Cardiac muscle cell (in vitro differentiated cells and primary cell): Measurements from ENCODE around the gene AIG1. TPM values are rescaled to one million over a fixed set of nuclear protein-coding genes. Genes with fewer than 3 reads are reported as not detected.

Source experiments
- DNase-seq, 2 donors: peaks; one replicate each; pipeline versions ENCODE4 v3.0.0 to v3.0.0-alpha.2; 2010 to 2017; ENCODE audit warnings: low read depth in 1 of 2, low spot score in 1 of 2
- H3K27ac ChIP-seq: fragments of 200-600 bp; sonication (generic); 2 replicates; pipeline ENCODE4 v1.5.1; 2016
- H3K27me3 ChIP-seq: fragments of 200-600 bp; sonication (generic); 2 replicates; pipeline ENCODE4 v1.6.0; 2016; ENCODE audit warnings: control low read depth
- H3K36me3 ChIP-seq: fragments of 200-600 bp; sonication (generic); 2 replicates; pipeline ENCODE4 v1.5.1; 2016; ENCODE audit warnings: control low read depth
- H3K4me1 ChIP-seq: fragments of 200-600 bp; sonication (generic); 2 replicates; pipeline ENCODE4 v1.8.1; 2017; ENCODE audit warnings: low read depth, mild to moderate bottlenecking, mixed run types
- H3K4me3 ChIP-seq: fragments of 200-600 bp; sonication (generic); 2 replicates; pipeline ENCODE4 v1.5.1; 2016; ENCODE audit warnings: mild to moderate bottlenecking
- H3K9me3 ChIP-seq: fragments of 200-600 bp; sonication (generic); 2 replicates; pipeline ENCODE4 v1.5.1; 2017; ENCODE audit warnings: low read depth, mild to moderate bottlenecking, control low read depth
- polyA plus RNA-seq: library from polyadenylated mRNA; unstranded; fragments of >200 nt; fragmentation: Nextera tagmentation; extraction: Ambion mirVana; gene quantifications from 2 replicates; pipeline ENCODE4 v1.2.1, GENCODE V29; 2016
- total RNA-seq: library from RNA; depleted of rRNA; stranded (reverse); fragments of >200 nt; gene quantifications from 2 replicates; pipeline ENCODE4 v1.2.3, GENCODE V29; 2016
- TF ChIP-seq, protein P1 (sequence below): IDR thresholded peaks from 2 replicates; pipeline ENCODE4 v1.5.1; 2012; ENCODE audit warnings: low read depth, mild to moderate bottlenecking, low read length

Gene AIG1
- total and polyA plus RNA-seq, 2 experiments from 2014 or later, result 35.9 to 55.4 TPM

DNA sequence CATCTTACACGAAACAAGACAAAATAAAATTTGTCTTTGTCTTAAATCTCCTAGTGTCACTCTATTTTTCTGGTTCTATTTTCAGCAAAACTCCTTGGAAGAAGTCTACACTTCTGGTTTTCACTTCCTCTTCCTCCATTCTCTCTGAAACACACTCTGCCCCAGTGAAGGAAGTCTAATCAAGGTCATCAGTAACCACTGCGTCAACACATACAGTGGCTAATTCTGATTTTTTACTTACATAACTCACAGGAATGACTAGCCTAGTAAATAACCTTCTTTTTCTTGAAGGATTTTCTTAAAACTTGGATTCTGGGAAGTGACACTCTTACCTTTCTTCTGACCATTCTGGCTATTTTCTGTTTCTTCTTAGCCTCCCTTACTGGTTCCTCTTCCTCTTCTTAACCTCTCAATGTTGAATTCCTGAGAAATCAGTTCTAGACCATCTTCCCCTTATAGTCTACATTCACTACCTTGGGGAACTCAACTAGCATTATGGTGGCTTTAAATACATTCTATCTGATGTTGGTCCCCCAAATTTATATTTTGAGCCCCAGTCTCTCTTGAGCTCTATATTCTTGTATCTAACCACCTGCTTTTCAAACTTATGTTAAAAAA is 37.5 kb downstream of the AIG1 start:
- no peaks in the 10 kb centered on the region for H3K9me3 ChIP-seq
- TF ChIP-seq, protein P1, sequence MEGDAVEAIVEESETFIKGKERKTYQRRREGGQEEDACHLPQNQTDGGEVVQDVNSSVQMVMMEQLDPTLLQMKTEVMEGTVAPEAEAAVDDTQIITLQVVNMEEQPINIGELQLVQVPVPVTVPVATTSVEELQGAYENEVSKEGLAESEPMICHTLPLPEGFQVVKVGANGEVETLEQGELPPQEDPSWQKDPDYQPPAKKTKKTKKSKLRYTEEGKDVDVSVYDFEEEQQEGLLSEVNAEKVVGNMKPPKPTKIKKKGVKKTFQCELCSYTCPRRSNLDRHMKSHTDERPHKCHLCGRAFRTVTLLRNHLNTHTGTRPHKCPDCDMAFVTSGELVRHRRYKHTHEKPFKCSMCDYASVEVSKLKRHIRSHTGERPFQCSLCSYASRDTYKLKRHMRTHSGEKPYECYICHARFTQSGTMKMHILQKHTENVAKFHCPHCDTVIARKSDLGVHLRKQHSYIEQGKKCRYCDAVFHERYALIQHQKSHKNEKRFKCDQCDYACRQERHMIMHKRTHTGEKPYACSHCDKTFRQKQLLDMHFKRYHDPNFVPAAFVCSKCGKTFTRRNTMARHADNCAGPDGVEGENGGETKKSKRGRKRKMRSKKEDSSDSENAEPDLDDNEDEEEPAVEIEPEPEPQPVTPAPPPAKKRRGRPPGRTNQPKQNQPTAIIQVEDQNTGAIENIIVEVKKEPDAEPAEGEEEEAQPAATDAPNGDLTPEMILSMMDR, result no peak
- no peaks in the 10 kb centered on the region for H3K36me3 ChIP-seq
- no peaks in the 10 kb centered on the region for H3K27me3 ChIP-seq
- no peak overlapping the region for H3K4me3 ChIP-seq
- DNase-seq, result no peak
- no peaks in the 10 kb centered on the region for H3K4me1 ChIP-seq
- no peak overlapping the region for H3K27ac ChIP-seq

DNA sequence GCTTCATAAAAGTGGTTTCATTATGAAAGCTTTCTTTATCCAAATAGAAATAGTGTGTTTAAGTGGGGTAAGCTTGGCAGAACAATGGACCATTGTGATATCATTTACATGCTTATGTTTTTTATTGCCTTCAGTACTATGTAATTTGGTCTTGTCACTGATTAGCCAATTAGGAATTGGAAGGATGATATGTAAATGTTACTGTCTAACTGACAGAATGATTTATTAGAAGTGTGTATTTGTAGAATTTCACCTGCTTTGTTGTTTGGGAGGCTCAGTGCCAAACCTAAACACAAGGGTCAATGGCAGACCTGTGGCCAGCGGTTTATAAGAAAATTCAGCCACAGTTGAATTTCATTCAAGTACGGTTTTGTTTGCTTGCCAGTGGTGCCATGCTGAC is 39.0 kb downstream of the AIG1 start:
- no peaks in the 10 kb centered on the region for H3K9me3 ChIP-seq
- H3K4me3 ChIP-seq, result no peak overlapping the region
- no peaks in the 10 kb centered on the region for H3K4me1 ChIP-seq
- TF ChIP-seq, protein P1, result no peak
- no peak overlapping the region for H3K27ac ChIP-seq
- H3K27me3 ChIP-seq, result no peaks in the 10 kb centered on the region
- no peak for DNase-seq
- H3K36me3 ChIP-seq, result no peaks in the 10 kb centered on the region

DNA sequence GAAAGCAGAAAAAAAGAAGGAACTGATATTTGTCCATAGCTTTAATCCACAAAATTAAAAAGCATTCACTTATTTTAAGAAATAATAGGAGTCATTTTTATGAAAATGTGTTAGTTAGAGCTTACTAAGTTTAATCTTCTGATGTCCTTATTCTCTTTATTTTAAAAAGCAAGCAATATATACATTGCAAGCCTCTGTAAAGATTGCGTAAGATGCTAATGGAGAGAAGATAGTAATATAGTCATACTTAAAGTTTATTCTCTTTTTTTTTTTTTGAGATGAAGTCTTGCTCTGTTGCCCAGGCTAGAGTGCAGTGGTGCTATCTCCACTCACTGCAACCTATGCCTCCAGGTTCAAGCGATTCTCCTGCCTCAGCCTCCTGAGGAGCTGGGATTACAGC is 39.7 kb downstream of the AIG1 start:
- Histone ChIP-seq H3K36me3 (no peaks in the 10 kb centered on the region), H3K9me3 (no peaks in the 10 kb centered on the region), H3K4me3 (no peak overlapping the region), H3K27me3 (no peaks in the 10 kb centered on the region), H3K27ac (no peak overlapping the region), H3K4me1 (no peaks in the 10 kb centered on the region)
- TF ChIP-seq, protein P1, result no peak
- DNase-seq, result no peak

DNA sequence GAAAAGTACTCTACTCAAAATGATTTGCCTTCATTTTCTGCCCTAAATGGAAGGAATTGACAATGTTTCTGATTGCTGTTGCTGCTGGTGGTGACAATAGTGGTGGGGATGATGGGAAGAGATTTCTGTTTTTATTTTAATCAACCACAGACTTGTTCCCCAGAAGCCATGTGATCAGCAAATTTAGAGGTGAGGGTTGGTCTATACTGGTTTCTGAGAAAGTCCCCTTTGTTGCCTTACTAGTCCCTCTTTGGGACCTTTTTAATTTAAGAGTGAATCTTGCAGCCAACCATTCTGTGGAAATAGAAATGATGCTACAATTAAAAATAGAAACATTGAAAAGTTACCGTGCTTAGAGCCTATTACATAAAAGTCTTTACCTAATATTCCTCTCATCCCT is 43.2 kb downstream of the AIG1 start:
- TF ChIP-seq, protein P1, result no peak
- Histone ChIP-seq H3K36me3 (no peaks in the 10 kb centered on the region), H3K4me3 (no peak overlapping the region), H3K27ac (no peak overlapping the region), H3K4me1 (no peaks in the 10 kb centered on the region), H3K27me3 (no peaks in the 10 kb centered on the region), H3K9me3 (no peaks in the 10 kb centered on the region)
- DNase-seq, result no peak

DNA sequence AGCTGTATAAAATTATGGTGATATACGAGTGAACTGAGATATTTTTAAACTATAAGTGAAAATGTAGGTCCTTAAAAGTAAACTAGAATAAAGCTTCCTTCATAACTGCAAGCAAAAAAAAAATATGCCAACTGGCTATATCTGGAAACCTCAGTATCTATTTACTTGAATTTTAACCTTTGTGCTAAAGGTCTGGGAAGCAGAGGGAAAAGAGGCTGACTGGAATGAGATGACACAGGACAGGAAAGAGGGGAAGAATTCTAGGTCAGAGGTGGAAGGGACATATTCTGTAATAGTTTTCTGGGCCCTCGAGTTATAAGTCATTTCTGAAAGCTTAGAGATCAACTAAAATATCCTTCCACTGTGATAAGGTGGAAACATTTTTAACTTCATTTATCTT is 46.8 kb downstream of the AIG1 start:
- no peak overlapping the region for H3K4me3 ChIP-seq
- no peaks in the 10 kb centered on the region for H3K27me3 ChIP-seq
- H3K9me3 ChIP-seq, result no peaks in the 10 kb centered on the region
- no peak for DNase-seq
- H3K36me3 ChIP-seq, result no peaks in the 10 kb centered on the region
- no peak overlapping the region for H3K27ac ChIP-seq
- TF ChIP-seq, protein P1, result no peak
- no peaks in the 10 kb centered on the region for H3K4me1 ChIP-seq
